H1 (cell line): ENCODE results near the gene TDRD9. TPM values are rescaled to one million over a fixed set of nuclear protein-coding genes. Genes with fewer than 3 reads are reported as not detected.
"Not testable (repeated sequence)": the region's sequence is repeated elsewhere in the genome, so short reads cannot be mapped to it uniquely, and the experiment has no call there.

Experiments
- CTCF ChIA-PET: fragments of 300-600 bp; sonication (Branson Sonifier 250); formaldehyde crosslinking; loops from one replicate; lab custom pipeline; 2021; ENCODE audit not compliant: partially characterized antibody; lab: Charles Lee
- POLR2A ChIA-PET: fragments of 300-600 bp; sonication (Branson Sonifier 250); formaldehyde crosslinking; loops from one replicate; lab custom pipeline; 2021; ENCODE audit warnings: inconsistent platforms; ENCODE audit not compliant: partially characterized antibody; lab: Charles Lee
- DNase-seq, 2 experiments: peaks; one replicate each; pipeline versions ENCODE4 v3.0.0 to v3.0.0-alpha.2; 2010 to 2022; ENCODE audit warnings: low spot score in 2 of 2, low read depth in 1 of 2, mixed read lengths in 1 of 2
- FAIRE-seq: peaks from 2 replicates; lab custom pipeline; 2011; peaks lifted over from hg19 to GRCh38; lab: Jason Lieb, UNC
- H2AFZ ChIP-seq: 2 replicates; pipeline ENCODE4 v1.8.1; 2012; ENCODE audit warnings: low read length, inconsistent platforms
- H2AK5ac ChIP-seq: 2 replicates; pipeline ENCODE4 v1.6.1; 2013; ENCODE audit warnings: low read depth, low read length
- H2BK120ac ChIP-seq: replicated peaks from 2 replicates; pipeline ENCODE3; 2013; ENCODE audit warnings: low read depth, low read length, inconsistent platforms
- H2BK12ac ChIP-seq: 2 replicates; pipeline ENCODE4 v1.6.1; 2013; ENCODE audit warnings: low read depth, low read length
- H2BK15ac ChIP-seq: 2 replicates; pipeline ENCODE4 v1.6.1; 2013; ENCODE audit warnings: low read length
- H2BK20ac ChIP-seq: 2 replicates; pipeline ENCODE4 v1.6.1; 2013; ENCODE audit warnings: low read length
- H2BK5ac ChIP-seq: 2 replicates; pipeline ENCODE4 v1.6.1; 2013; ENCODE audit warnings: low read depth, low read length
- H3K14ac ChIP-seq: 2 replicates; pipeline ENCODE4 v1.6.1; 2013; ENCODE audit warnings: inconsistent platforms; ENCODE audit not compliant: insufficient read length
- H3K18ac ChIP-seq: 2 replicates; pipeline ENCODE4 v1.6.1; 2013; ENCODE audit warnings: low read length; ENCODE audit errors: extremely low read depth
- H3K23ac ChIP-seq: 2 replicates; pipeline ENCODE4 v1.6.1; 2013; ENCODE audit warnings: inconsistent platforms; ENCODE audit not compliant: insufficient read length
- H3K23me2 ChIP-seq: 2 replicates; pipeline ENCODE4 v1.6.1; 2013; ENCODE audit warnings: low read depth, low read length
- H3K27ac ChIP-seq: 2 replicates; pipeline ENCODE4 v1.6.1; 2011; ENCODE audit warnings: low read depth, low read length, inconsistent platforms
- H3K27me3 ChIP-seq, 4 experiments: replicated peaks in 1 of 4; 1 replicate in 1 of 4; 2 replicates in 3 of 4; pipeline versions ENCODE4 v1.6.1 to v1.8.1; 2011 to 2013; ENCODE audit warnings: low read length in 3 of 4, mild to moderate bottlenecking in 3 of 4, inconsistent platforms in 2 of 4, mixed read lengths in 2 of 4, moderate library complexity in 1 of 4; ENCODE audit not compliant: control insufficient read depth in 3 of 4, insufficient read depth in 3 of 4; ENCODE audit errors: extremely low read depth in 1 of 4
- H3K36me3 ChIP-seq, 4 experiments: 2 replicates each; pipeline versions ENCODE4 v1.6.1 to v1.8.1; 2011 to 2013; ENCODE audit warnings: mild to moderate bottlenecking in 4 of 4, low read length in 3 of 4, moderate library complexity in 2 of 4, control low read depth in 1 of 4, inconsistent platforms in 1 of 4; ENCODE audit not compliant: insufficient read depth in 4 of 4, control insufficient read depth in 2 of 4
- H3K4ac ChIP-seq: replicated peaks from 2 replicates; pipeline ENCODE3; 2013; ENCODE audit warnings: low read length, low read depth, mixed read lengths, inconsistent platforms; ENCODE audit not compliant: insufficient read length
- H3K4me1 ChIP-seq, 4 experiments: replicated peaks in 1 of 4; 1 replicate in 1 of 4; 2 replicates in 3 of 4; pipeline versions ENCODE4 v1.6.1 to v1.8.1; 2011 to 2013; ENCODE audit warnings: low read length in 3 of 4, inconsistent platforms in 2 of 4, mixed read lengths in 1 of 4; ENCODE audit not compliant: insufficient read depth in 4 of 4, control insufficient read depth in 3 of 4
- H3K4me2 ChIP-seq, 2 experiments: 2 replicates each; pipeline versions ENCODE4 v1.6.1 to v1.8.1; 2011 to 2013; ENCODE audit warnings: low read depth in 2 of 2, low read length in 2 of 2, control low read depth in 1 of 2, inconsistent platforms in 1 of 2, mild to moderate bottlenecking in 1 of 2; ENCODE audit not compliant: insufficient read depth in 1 of 2
- H3K4me3 ChIP-seq, 4 experiments: fragments of 200-600, 300-600 bp in 1 of 4; sonication (generic), shearing (Covaris generic), sonication (Bioruptor Twin) in 1 of 4; 2 replicates each; pipeline versions ENCODE4 v1.5.1 to v1.8.1; 2011 to 2016; ENCODE audit warnings: low read length in 4 of 4, low read depth in 3 of 4, control low read depth in 2 of 4, inconsistent platforms in 2 of 4, mild to moderate bottlenecking in 2 of 4, mixed read lengths in 1 of 4, moderate library complexity in 1 of 4; ENCODE audit not compliant: insufficient read depth in 2 of 4; ENCODE audit errors: extremely low read depth in 1 of 4
- H3K56ac ChIP-seq: replicated peaks from 2 replicates; pipeline ENCODE3; 2013; ENCODE audit warnings: low read depth, mild to moderate bottlenecking, mixed read lengths, low read length, inconsistent platforms; ENCODE audit not compliant: insufficient read length
- H3K79me1 ChIP-seq: 2 replicates; pipeline ENCODE4 v1.6.1; 2013; ENCODE audit warnings: low read depth, low read length, control low read depth
- H3K79me2 ChIP-seq, 2 experiments: 2 replicates each; pipeline versions ENCODE4 v1.6.1 to v1.8.1; 2012 to 2013; ENCODE audit warnings: low read length in 2 of 2, mild to moderate bottlenecking in 2 of 2, inconsistent platforms in 1 of 2; ENCODE audit not compliant: insufficient read depth in 2 of 2, control insufficient read depth in 1 of 2
- H3K9ac ChIP-seq, 4 experiments: replicated peaks in 1 of 4; 1 replicate in 1 of 4; 2 replicates in 3 of 4; pipeline versions ENCODE4 v1.6.1 to v1.8.1; 2011 to 2013; ENCODE audit warnings: low read depth in 3 of 4, low read length in 3 of 4, control low read depth in 2 of 4, mild to moderate bottlenecking in 2 of 4, moderate library complexity in 2 of 4, inconsistent platforms in 1 of 4; ENCODE audit errors: extremely low read depth in 1 of 4
- H3K9me3 ChIP-seq, 2 experiments: 2 replicates each; pipeline versions ENCODE4 v1.6.1 to v1.8.1; 2012 to 2013; ENCODE audit warnings: mild to moderate bottlenecking in 2 of 2, moderate library complexity in 2 of 2, control low read depth in 1 of 2, inconsistent platforms in 1 of 2, low read depth in 1 of 2, low read length in 1 of 2, mixed read lengths in 1 of 2; ENCODE audit not compliant: insufficient read depth in 2 of 2
- H4K20me1 ChIP-seq, 2 experiments: replicated peaks in 1 of 2; 2 replicates each; pipeline versions ENCODE3 to v1.8.1; 2011 to 2013; ENCODE audit warnings: inconsistent platforms in 2 of 2, low read length in 2 of 2, mild to moderate bottlenecking in 1 of 2; ENCODE audit not compliant: insufficient read depth in 2 of 2, control insufficient read depth in 1 of 2
- H4K5ac ChIP-seq: 2 replicates; pipeline ENCODE4 v1.6.1; 2013; ENCODE audit warnings: low read length, low read depth, mixed read lengths, inconsistent platforms; ENCODE audit not compliant: insufficient read length
- H4K8ac ChIP-seq: 2 replicates; pipeline ENCODE4 v1.8.0; 2013; ENCODE audit warnings: mild to moderate bottlenecking, moderate library complexity, low read length, inconsistent platforms; ENCODE audit not compliant: insufficient read depth; ENCODE audit errors: extremely low read depth
- H4K91ac ChIP-seq: replicated peaks from 2 replicates; pipeline ENCODE3; 2013; ENCODE audit warnings: low read length, mixed read lengths, inconsistent platforms; ENCODE audit not compliant: insufficient read length
- CBX5 ChIP-seq: fragments of 300-800, 300-1000 bp; sonication (generic); IDR thresholded peaks from 2 replicates; pipeline ENCODE4 v1.7.1; 2016; ENCODE audit warnings: antibody characterized with exemption, low read length, low read depth
- CTBP2 ChIP-seq: IDR thresholded peaks from 2 replicates; pipeline ENCODE4 v1.7.0; 2011; ENCODE audit warnings: borderline replicate concordance, mild to moderate bottlenecking, moderate library complexity, mixed read lengths, low read length; ENCODE audit not compliant: insufficient read depth, insufficient read length
- GABPA ChIP-seq: IDR thresholded peaks from 2 replicates; pipeline ENCODE4 v1.6.1; 2011; ENCODE audit warnings: mild to moderate bottlenecking, low read length, moderate library complexity, borderline replicate concordance; ENCODE audit not compliant: insufficient read depth
- POLR2AphosphoS5 ChIP-seq: IDR thresholded peaks from 2 replicates; pipeline ENCODE4 v1.6.1; 2011; ENCODE audit warnings: low read depth, low read length
- RNF2 ChIP-seq: fragments of 200-900, 300-1000 bp; sonication (generic); IDR thresholded peaks from 2 replicates; pipeline ENCODE4 v1.7.1; 2016; ENCODE audit warnings: borderline replicate concordance, low read depth, mild to moderate bottlenecking, antibody characterized with exemption, low read length; ENCODE audit not compliant: poor library complexity, severe bottlenecking; ENCODE audit errors: missing control alignments
- SIX5 ChIP-seq: IDR thresholded peaks from 2 replicates; pipeline ENCODE4 v1.6.1; 2011; ENCODE audit warnings: mild to moderate bottlenecking, low read depth, low read length
- WGBS, 2 experiments: shearing (Covaris generic) in 1 of 2; methylation state at CpG; one replicate each; pipeline versions ENCODE4 v1.1.6 to v1.1.7; 2013 to 2015; ENCODE audit warnings: low lambda C conversion rate in 2 of 2, mixed read lengths in 2 of 2, inconsistent platforms in 1 of 2, low coverage in 1 of 2, missing lambda C conversion rate in 1 of 2; ENCODE audit not compliant: insufficient replicate concordance in 2 of 2, insufficient coverage in 1 of 2, insufficient read length in 1 of 2; ENCODE audit errors: extremely low coverage in 1 of 2, missing lambda C conversion rate in 1 of 2; 5-methylcytosine and 5-hydroxymethylcytosine counted together
- polyA plus RNA-seq, 7 experiments: library from polyadenylated mRNA; depleted of rRNA in 3 of 7; stranded (reverse) in 5 of 7; unstranded in 2 of 7; fragments of >200 nt in 5 of 7; fragments of 200-250 nt in 2 of 7; gene quantifications; 1 replicate in 5 of 7; 2 replicates in 1 of 7; 4 replicates in 1 of 7; pipeline versions ENCODE4 v1.2.1 to v1.2.3, GENCODE V29; 2011 to 2013; ENCODE audit warnings: missing spikeins in 2 of 7, mixed read lengths in 2 of 7
- total RNA-seq: library from RNA; stranded (reverse); fragmentation: NEBNext Ultra II Directional; extraction: Animal tissue kit (Norgen Biotek cat#: 25700); gene quantifications from 2 replicates; pipeline ENCODE4 v1.2.1, GENCODE V29; 2021

The TDRD9 gene
- total and polyA plus RNA-seq, 2 of the 8 experiments (the other 6 are each of a cell fraction or from before 2014, with no cell fraction given) = not detected

DNA sequence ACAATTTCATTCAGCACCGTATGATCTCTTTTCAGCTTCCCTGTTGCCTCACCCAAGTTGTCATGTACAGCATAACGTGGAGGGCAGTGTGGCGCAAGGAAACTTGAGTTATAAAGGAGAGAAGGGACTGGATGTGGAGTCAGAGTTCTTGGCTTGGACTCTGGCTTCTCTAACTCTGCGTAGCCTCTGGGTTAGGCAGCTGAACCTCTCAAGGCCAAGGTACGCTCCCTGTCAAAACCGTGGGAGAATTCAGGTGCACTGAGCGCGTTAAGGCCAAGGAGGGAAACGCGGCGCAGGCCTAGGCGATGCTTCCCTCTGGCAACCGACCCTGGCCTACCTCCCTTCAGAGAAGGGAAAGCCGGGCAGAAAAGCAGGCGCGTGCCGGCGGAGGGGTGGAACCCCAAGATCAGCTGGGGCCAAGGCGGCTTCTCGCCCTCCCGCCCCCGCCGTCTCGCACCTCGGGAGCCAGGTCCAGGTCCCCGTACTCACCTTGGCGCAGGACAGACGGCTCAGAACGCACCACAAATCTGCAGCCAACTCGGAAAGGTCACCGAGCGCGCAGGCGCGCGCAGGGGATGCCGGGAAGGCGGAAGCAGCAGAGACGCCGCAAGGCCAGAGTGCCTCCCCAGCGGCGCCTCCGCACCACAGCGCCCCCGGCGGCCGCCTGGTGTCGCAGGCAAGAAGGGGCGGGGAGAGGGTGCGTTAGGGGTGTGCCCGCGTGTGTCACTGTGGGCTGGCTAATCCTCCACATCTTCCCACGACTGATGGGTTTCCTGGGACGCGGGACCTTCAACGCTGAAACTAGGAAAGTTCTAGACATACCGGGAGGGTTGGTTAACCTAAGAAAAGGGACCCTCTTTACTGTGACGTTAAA, 7.0 kb upstream of the TDRD9 start (continued):
- no peak for TF ChIP-seq CTBP2
- TF ChIP-seq RNF2 = no peak
- TF ChIP-seq CBX5 = no peak
- TF ChIP-seq POLR2AphosphoS5 = peak; percentile 86
- TF ChIP-seq SIX5 = no peak
- TF ChIP-seq GABPA = peak; percentile 67; the same call in 1 of the 2 replicates
- TF ChIP-seq, all 59 proteins: peak for 24

DNA sequence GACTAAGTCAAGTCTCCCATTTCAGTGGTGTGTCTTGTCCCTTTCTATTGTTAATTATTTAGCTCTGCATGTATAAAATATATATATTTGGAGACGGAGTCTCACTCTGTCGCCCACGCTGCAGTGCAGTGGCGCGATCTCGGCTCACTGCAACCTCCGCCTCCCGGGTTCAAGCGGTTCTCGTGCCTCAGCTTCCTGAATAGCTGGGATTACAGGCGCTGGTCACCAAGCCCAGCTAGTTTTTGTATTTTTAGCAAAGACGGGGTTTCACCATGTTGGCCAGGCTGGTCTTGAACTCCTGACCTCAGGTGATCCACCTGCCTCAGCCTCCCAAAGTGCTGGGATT, 6.4 kb upstream of the TDRD9 start:
- H2BK20ac ChIP-seq, DNase-seq, H4K20me1 ChIP-seq, H3K14ac ChIP-seq, H3K4ac ChIP-seq, H3K56ac ChIP-seq, H3K27ac ChIP-seq, H3K23me2 ChIP-seq, H3K36me3 ChIP-seq, H3K9ac ChIP-seq, H2BK12ac ChIP-seq, H3K4me1 ChIP-seq, H2AK5ac ChIP-seq, H3K79me1 ChIP-seq, H2BK15ac ChIP-seq, H3K9me3 ChIP-seq, H2BK120ac ChIP-seq, H4K91ac ChIP-seq, H3K27me3 ChIP-seq, H3K18ac ChIP-seq, H4K8ac ChIP-seq, H3K23ac ChIP-seq, H2BK5ac ChIP-seq, H4K5ac ChIP-seq, FAIRE-seq: not testable (repeated sequence)
- WGBS, 2 experiments = 83% methylated on average over 12 of the region's 12 CpGs; no CpG with 5 or more reads in 1 of the 2 experiments
- peaks cover 4 to 34% of the 10 kb centered on the region in 2 experiments for H3K79me2 ChIP-seq
- H3K4me2 ChIP-seq = peak overlapping the region; percentile 80 to 86
- POLR2A ChIA-PET = interaction anchor here (1.3 to 1.7 kb wide), 2 partner anchors 12 to 41 kb away, joined by 3 to 7 read pairs; no protein-coding TSS in a partner anchor
- peak overlapping the region; percentile 98 for H2AFZ ChIP-seq
- CTCF ChIA-PET = interaction anchor here (0.5 to 8.7 kb wide), 18 partner anchors 10 to 140 kb away, joined by 3 to 47 read pairs (median 6); no protein-coding TSS in a partner anchor
- H3K4me3 ChIP-seq = peak overlapping the region in 3 of 4 experiments; percentile 92 to 98 (median 97); a peak in 4 of 8 replicates
